K562 (cell line): ENCODE data around the gene ZNF554. TPM values are rescaled to one million over a fixed set of nuclear protein-coding genes. Genes with fewer than 3 reads are reported as not detected.

Source experiments
- ASH1L ChIP-seq: fragments of 450-650 bp; IDR thresholded peaks from 2 replicates; pipeline ENCODE4 v1.6.1; 2018; ENCODE audit warnings: borderline replicate concordance, mild to moderate bottlenecking, low read depth; ENCODE audit not compliant: partially characterized antibody
- CBX2 ChIP-seq: fragments of 200-600 bp; sonication (generic); IDR thresholded peaks from one replicate; pipeline ENCODE4 v1.6.1; 2012; ENCODE audit warnings: mild to moderate bottlenecking, low read length, inconsistent platforms; ENCODE audit not compliant: insufficient read depth, poor library complexity, severe bottlenecking
- CBX3 ChIP-seq, 2 experiments: IDR thresholded peaks; 1 replicate in 1 of 2; 2 replicates in 1 of 2; pipeline ENCODE4 v1.6.1; 2012; ENCODE audit warnings: inconsistent platforms in 2 of 2, low read length in 2 of 2, borderline replicate concordance in 1 of 2, control low read depth in 1 of 2
- CEBPG ChIP-seq, 3 experiments: fragments of 200-800 bp in 1 of 3; sonication (Bioruptor generic) in 1 of 3; sonication (generic) in 1 of 3; formaldehyde crosslinking in 1 of 3; IDR thresholded peaks in 2 of 3; conservative IDR thresholded peaks in 1 of 3; 2 replicates each; pipeline versions ENCODE4 v1.6.1 to v1.8.0; 2016 to 2022; ENCODE audit warnings: missing compliant biosample characterization in 2 of 3, missing genetic modification characterization in 2 of 3, mild to moderate bottlenecking in 1 of 3, missing genetic modification reagents in 1 of 3
- DIDO1 ChIP-seq: fragments of 450-650 bp; IDR thresholded peaks from 2 replicates; pipeline ENCODE4 v1.6.1; 2016; ENCODE audit warnings: low read depth, missing biosample characterization, missing genetic modification characterization
- FOXK1 ChIP-seq: sonication (generic); formaldehyde crosslinking; IDR thresholded peaks from 2 replicates; pipeline ENCODE4 v1.8.0; 2022; ENCODE audit warnings: missing genetic modification reagents, mild to moderate bottlenecking, borderline replicate concordance
- FOXP4 ChIP-seq: sonication (generic); formaldehyde crosslinking; IDR thresholded peaks from 2 replicates; pipeline ENCODE4 v1.8.0; 2022; ENCODE audit warnings: mild to moderate bottlenecking, missing genetic modification reagents, borderline replicate concordance
- NFRKB ChIP-seq: fragments of 450-650 bp; IDR thresholded peaks from 2 replicates; pipeline ENCODE4 v1.6.1; 2016; ENCODE audit warnings: low read depth
- NFYB ChIP-seq: IDR thresholded peaks from 2 replicates; pipeline ENCODE4 v1.6.1; 2011; ENCODE audit warnings: mild to moderate bottlenecking, moderate library complexity; ENCODE audit not compliant: insufficient read length; ENCODE audit errors: extremely low read depth
- PML ChIP-seq: IDR thresholded peaks from 2 replicates; pipeline ENCODE4 v1.6.1; 2012; ENCODE audit warnings: low read length, inconsistent platforms
- TAF9B ChIP-seq: fragments of 450-650 bp; IDR thresholded peaks from 2 replicates; pipeline ENCODE4 v1.6.1; 2018; ENCODE audit warnings: mild to moderate bottlenecking; ENCODE audit not compliant: partially characterized antibody
- XRCC4 ChIP-seq: IDR thresholded peaks from one replicate; pipeline ENCODE4 v1.6.1; 2011; ENCODE audit not compliant: insufficient read depth, insufficient read length; ENCODE audit errors: extremely low read depth
- ZFP30 ChIP-seq: fragments of 250-450 bp; sonication (Bioruptor Pico); IDR thresholded peaks from 2 replicates; pipeline ENCODE4 v1.8.0; 2022; ENCODE audit warnings: moderate library complexity, mild to moderate bottlenecking, inconsistent platforms, borderline replicate concordance
- ZKSCAN3 ChIP-seq: fragments of 250-450 bp; sonication (Bioruptor Pico); IDR thresholded peaks from 2 replicates; pipeline ENCODE4 v1.4.0; 2020
- ZNF311 ChIP-seq: fragments of 250-450 bp; sonication (Bioruptor Pico); IDR thresholded peaks from 2 replicates; pipeline ENCODE4 v1.4.0; 2020; ENCODE audit warnings: mild to moderate bottlenecking, moderate library complexity
- ZNF609 ChIP-seq: sonication (generic); formaldehyde crosslinking; IDR thresholded peaks from 2 replicates; pipeline ENCODE4 v1.8.1; 2023; ENCODE audit warnings: missing genetic modification reagents, mild to moderate bottlenecking, borderline replicate concordance
- polyA plus RNA-seq, 8 experiments: library from polyadenylated mRNA; depleted of rRNA in 4 of 8; stranded (reverse) in 5 of 8; unstranded in 3 of 8; fragments of >200 nt; fragmentation: Nextera tagmentation in 2 of 8; fragmentation: Illumina TruSeq in 1 of 8; extraction: Ambion mirVana in 2 of 8; extraction: Trizol in 1 of 8; gene quantifications; 2 replicates each; pipeline versions ENCODE4 v1.2.1 to v1.2.3, GENCODE V29; 2011 to 2014; ENCODE audit warnings: inconsistent platforms in 1 of 8, missing spikeins in 1 of 8
- total RNA-seq, 7 experiments: library from RNA; depleted of rRNA in 6 of 7; stranded (reverse); fragments of >200 nt in 6 of 7; fragmentation: Illumina TruSeq in 2 of 7; extraction: Trizol in 2 of 7; gene quantifications; 2 replicates each; pipeline versions ENCODE4 v1.2.1 to v1.2.3, GENCODE V29; 2011 to 2021; ENCODE audit warnings: low replicate concordance in 1 of 7
- TF ChIP-seq, protein P1 (sequence below): sonication (generic); formaldehyde crosslinking; IDR thresholded peaks from 2 replicates; pipeline ENCODE4 v1.8.0; 2022; ENCODE audit warnings: mild to moderate bottlenecking, missing genetic modification reagents

Gene ZNF554
- total and polyA plus RNA-seq, 9 of the 15 experiments (the other 6 are each of a cell fraction or from before 2014, with no cell fraction given), result 0.07 to 1.8 (median 1.1) TPM

DNA sequence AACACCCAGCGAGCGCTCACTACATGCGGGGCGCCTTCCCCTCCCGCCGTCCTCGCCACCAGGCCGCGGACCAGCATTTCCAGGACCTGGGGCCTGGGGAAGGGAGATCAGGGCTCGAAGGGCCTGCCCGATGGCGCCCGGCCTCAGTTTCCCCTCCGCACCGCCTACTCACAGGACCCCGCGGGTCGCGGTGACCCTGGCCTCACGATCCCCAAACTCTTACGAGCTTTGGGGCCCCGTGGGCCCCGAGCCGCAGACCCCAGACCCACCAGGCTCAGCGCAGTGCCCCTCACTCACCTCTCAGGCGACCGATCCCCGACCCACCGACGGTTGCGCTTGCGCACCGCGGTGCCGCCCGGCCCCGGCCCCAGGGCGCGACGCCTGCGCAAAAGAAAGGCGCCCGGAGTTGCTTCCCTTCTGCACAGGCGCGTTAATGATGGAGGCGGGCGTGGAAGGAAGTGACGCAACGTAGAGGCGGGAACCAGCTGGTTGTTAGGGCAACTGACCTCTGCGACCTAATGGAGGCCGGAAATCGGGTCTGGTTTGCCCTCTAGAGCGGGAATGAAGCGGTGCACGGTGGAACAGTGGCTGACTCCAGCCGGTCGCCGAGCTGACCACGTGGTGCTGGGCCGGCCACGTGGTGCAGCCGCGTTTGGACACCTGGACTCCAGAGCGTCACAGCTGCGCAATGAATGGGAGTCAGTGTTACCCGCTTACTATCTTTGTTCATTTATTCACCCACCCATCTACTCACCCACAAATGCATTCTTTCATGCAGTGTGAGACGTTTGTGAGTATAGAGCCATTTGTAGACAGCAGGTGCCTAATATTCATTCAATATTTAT lies 36.5 kb upstream of the ZNF554 start, which contains the start of gene SGTA (continued):
- peak; percentile 96 for TF ChIP-seq CEBPG (CRISPR knock-in tag; IDR thresholded peaks at IDR 0.05)
- peak; percentile 93 to 98 for TF ChIP-seq CEBPG (tag; conservative IDR thresholded peaks at IDR 0.05 in 1 of 2, IDR thresholded peaks at IDR 0.05 in 1 of 2)
- no peak for TF ChIP-seq CBX2
- TF ChIP-seq TAF9B, result no peak
- no peak for TF ChIP-seq XRCC4
- TF ChIP-seq ZFP30 (CRISPR knock-in tag), result no peak
- peak; percentile 69 for TF ChIP-seq NFRKB
- TF ChIP-seq ASH1L, result peak; percentile 45
- TF ChIP-seq ZNF311 (CRISPR knock-in tag), result peak; percentile 79
- 0 out of 2 replicates have a peak, but pooled peaks have one; percentile 46 for TF ChIP-seq DIDO1 (tag)
- TF ChIP-seq ZKSCAN3 (CRISPR knock-in tag), result no peak
- TF ChIP-seq, protein P1, sequence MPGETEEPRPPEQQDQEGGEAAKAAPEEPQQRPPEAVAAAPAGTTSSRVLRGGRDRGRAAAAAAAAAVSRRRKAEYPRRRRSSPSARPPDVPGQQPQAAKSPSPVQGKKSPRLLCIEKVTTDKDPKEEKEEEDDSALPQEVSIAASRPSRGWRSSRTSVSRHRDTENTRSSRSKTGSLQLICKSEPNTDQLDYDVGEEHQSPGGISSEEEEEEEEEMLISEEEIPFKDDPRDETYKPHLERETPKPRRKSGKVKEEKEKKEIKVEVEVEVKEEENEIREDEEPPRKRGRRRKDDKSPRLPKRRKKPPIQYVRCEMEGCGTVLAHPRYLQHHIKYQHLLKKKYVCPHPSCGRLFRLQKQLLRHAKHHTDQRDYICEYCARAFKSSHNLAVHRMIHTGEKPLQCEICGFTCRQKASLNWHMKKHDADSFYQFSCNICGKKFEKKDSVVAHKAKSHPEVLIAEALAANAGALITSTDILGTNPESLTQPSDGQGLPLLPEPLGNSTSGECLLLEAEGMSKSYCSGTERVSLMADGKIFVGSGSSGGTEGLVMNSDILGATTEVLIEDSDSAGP (CRISPR knock-in tag), result 0 out of 2 replicates have a peak, but pooled peaks have one; percentile 50
- TF ChIP-seq CBX3 (IDR thresholded peaks at IDR 0.05; ENCODE audit: borderline replicate concordance in 1 of 2, low read length in 2 of 2), result peak in 1 of 2 experiments; percentile 99; a peak in 2 of 3 replicates
- TF ChIP-seq PML, result peak; percentile 54
- TF ChIP-seq FOXK1, result peak; percentile 99; the same call in 1 of the 2 replicates
- peak; percentile 99 for TF ChIP-seq FOXP4 (CRISPR knock-in tag)
- no peak for TF ChIP-seq NFYB
- peak; percentile 81; the same call in 1 of the 2 replicates for TF ChIP-seq ZNF609 (CRISPR knock-in tag)
